GM12865 (cell line): ENCODE measurements around the gene PIP4K2A.
A peak's percentile ranks its signal among the peaks of the same experiment; 100 is the strongest.

Source experiments
- DNase-seq: peaks from one replicate; pipeline ENCODE4 v3.0.0; 2010; ENCODE audit warnings: low read depth
- H3K4me3 ChIP-seq: 2 replicates; pipeline ENCODE4 v1.5.1; 2011; ENCODE audit warnings: mild to moderate bottlenecking, low read depth, low read length, control low read depth
- TF ChIP-seq, protein P1 (sequence below): IDR thresholded peaks from 2 replicates; pipeline ENCODE4 v1.5.1; 2011; ENCODE audit warnings: low read length, control low read depth, low read depth, inconsistent platforms; ENCODE audit not compliant: insufficient read depth; ENCODE audit errors: missing control alignments

Gene PIP4K2A

DNA sequence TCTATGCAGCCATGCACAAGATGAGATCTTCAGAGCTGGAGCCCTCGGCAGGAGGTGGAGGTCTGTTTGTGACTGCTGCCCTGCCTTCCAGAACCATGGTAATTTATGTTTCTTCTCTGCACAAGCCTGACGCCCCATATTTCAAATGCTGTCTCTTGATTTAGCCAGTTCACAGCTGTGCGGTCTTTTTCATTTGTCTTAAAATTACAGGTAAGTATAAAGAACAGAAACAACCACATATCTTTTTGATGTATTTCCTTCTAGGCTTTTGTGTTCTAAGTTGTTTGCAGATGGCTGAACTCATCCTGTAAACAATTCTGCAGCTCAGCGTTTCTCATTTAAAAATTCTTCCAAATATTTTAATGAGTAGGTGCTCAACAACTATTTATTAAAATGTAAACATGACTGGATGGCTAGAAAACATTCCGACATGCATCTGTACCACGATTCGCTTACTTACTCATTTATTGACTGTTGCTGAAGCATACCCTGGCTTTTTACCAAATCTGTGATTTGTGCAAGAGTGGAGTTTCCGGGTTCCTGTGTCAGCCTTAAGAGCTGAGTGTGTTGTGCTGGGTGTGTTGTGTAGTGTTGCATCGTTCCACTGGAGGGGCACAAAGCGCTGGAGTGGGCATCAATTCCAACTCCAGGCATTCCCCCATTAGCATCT is 58.9 kb downstream of the PIP4K2A start:
- peak; percentile 79 for DNase-seq
- TF ChIP-seq, protein P1, sequence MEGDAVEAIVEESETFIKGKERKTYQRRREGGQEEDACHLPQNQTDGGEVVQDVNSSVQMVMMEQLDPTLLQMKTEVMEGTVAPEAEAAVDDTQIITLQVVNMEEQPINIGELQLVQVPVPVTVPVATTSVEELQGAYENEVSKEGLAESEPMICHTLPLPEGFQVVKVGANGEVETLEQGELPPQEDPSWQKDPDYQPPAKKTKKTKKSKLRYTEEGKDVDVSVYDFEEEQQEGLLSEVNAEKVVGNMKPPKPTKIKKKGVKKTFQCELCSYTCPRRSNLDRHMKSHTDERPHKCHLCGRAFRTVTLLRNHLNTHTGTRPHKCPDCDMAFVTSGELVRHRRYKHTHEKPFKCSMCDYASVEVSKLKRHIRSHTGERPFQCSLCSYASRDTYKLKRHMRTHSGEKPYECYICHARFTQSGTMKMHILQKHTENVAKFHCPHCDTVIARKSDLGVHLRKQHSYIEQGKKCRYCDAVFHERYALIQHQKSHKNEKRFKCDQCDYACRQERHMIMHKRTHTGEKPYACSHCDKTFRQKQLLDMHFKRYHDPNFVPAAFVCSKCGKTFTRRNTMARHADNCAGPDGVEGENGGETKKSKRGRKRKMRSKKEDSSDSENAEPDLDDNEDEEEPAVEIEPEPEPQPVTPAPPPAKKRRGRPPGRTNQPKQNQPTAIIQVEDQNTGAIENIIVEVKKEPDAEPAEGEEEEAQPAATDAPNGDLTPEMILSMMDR = no peak
- peak overlapping the region; percentile 8; the same call in 1 of the 2 replicates for H3K4me3 ChIP-seq

DNA sequence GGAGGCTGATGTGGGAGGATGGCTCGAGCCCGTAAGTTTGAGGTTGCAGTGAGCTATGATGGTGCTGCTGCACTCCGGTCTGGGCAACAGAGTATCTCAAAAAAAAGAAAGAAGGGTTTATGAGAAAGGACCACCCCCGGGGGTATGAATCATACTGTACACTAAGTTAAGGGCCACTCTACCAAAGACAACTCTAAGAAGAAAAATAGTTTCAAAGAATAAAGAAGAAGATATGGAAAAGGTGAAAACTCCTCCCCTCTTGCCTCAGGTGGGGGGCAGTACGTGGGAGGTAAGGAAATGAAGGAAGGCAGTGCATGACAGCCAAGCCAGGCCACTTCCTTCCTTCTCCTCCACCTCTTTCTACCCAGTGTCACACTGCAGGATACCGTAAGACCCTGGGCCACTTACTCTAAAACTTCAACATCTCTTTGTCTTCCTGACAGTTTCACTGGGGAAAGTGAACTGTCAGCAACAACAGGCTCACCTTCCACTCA is 61.3 kb downstream of the PIP4K2A start:
- DNase-seq = no peak
- H3K4me3 ChIP-seq = no peak overlapping the region
- TF ChIP-seq, protein P1 = no peak

DNA sequence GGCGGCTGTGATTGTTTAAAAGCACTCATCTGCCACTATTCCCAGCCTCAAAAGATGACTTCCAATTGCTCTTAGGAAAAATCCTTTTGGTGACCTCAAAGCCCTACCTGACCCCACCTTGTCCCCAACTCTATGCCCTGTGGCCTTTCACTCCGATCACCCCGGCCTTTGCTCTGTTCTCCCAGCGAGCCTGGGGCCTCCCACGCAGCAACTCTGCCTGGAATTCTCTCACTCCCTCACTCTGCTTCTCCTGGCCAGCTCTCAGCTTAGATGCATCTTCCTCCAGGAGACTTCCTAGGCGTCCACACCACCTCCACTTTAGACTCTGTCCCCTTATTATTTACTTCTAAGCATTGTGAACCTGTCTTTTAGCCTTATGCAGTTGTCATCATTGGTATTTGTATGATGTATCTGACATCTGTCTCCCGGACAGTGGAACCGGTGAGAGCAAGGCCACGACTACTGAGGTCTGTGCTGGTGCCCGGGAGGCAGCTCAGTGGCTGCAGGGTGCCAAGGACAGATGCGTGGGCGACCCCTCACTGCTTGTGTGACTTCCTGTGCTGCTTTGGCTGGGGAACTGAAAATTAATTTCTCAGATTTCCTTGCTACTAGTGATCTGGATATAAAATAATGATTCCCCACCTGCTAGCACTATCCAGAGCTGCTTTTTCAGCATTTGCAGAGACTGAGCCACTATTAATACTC is 63.0 kb downstream of the PIP4K2A start:
- H3K4me3 ChIP-seq = no peak overlapping the region
- DNase-seq = peak; percentile 52
- TF ChIP-seq, protein P1 = no peak

DNA sequence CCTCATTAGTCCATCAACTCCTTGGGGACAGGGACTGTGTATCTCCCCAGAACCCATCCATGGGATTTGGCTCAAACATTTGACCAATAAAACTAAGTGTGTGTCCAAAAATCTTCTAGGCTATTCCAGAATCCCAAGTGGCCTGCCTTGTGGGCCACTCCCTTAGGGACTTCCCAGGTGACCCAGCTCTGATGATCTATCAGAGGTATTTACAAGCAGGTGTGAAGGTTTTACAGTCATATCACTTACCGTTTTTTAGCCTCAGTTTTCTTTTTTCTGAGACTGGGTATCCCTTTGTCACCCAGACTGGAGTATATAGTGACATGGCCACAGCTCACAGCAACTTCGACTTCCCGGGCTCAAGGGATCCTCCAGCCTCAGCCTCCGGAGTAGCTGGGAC is 64.4 kb downstream of the PIP4K2A start:
- H3K4me3 ChIP-seq = no peak overlapping the region; the same call in 1 of the 2 replicates
- no peak for DNase-seq
- TF ChIP-seq, protein P1 = no peak

DNA sequence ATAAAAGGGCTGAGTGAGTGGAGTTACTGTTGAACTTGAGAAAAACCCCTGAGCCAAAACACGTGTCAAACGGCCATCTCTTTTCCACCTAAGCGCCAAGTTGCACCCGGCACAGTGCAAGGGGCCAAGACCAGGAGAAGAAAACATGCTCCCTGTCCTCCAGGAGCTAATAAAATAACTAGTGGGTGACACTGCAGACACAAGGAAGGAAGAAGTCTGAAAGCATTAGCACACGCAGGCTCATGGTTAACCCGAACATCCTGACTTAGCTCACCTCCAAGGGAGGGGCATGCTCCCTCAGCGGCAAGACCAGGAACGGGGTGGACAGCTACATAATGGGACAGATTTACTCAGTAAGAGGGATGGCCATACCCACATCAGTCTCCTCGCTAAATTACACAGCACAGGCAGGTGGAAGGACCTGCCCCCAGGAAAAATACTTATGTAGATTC is 65.0 kb downstream of the PIP4K2A start:
- DNase-seq = peak; percentile 53
- TF ChIP-seq, protein P1 = no peak
- peak overlapping the region; percentile 33 for H3K4me3 ChIP-seq

DNA sequence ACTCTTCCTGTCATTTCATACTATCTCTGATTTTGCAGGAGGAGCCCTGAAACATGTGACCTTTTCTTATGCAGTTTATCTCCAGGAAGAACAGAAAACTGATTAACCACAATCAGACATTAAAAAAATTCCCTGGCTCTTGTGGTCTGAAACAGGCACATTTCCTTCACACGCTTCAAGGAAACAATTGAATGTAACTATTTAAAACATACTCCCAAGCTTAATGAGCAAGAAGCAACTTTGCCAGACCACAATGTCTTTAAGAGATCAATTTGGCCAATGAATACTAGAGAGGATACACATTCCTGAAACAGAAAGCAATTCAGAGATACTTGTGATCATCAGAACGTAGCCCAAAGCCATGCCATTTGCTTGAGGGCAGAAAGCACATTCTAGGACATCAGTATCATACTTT is 65.8 kb downstream of the PIP4K2A start:
- peak; percentile 72 for DNase-seq
- TF ChIP-seq, protein P1 = no peak
- peak overlapping the region; percentile 23; the same call in 1 of the 2 replicates for H3K4me3 ChIP-seq

DNA sequence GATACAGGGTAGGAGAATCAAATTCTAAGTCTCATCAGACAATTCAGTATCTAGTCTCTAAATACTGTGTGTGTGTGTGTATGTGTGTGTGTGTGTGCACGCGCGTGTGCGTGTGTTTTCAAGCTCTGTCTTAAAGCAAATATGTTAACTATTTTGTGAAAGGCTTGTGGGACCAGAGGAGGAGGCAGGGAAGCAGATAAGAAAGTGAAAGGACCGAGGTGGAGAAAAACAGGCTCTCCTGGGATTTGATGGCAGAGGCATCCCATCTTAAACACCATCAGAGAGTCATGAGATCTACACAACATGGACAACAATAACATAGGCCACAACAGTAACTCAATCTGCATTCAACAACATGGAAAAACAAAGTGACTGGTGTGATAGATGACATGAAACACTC is 67.1 kb downstream of the PIP4K2A start:
- H3K4me3 ChIP-seq = peak overlapping the region; percentile 10; the same call in 1 of the 2 replicates
- TF ChIP-seq, protein P1 = no peak
- DNase-seq = no peak
